Endometrial microvascular endothelial cells (primary cell): Measurements from ENCODE around the gene VASH2. TPM values are rescaled to one million over a fixed set of nuclear protein-coding genes. Genes with fewer than 3 reads are reported as not detected.

ENCODE experiments used
- in situ Hi-C: cut with HindIII; loops from 2 replicates; pipeline ENCODE4 v1.10.0; 2017; ENCODE audit warnings: low sequenced_read_pairs, low pct_unique_long_range_greater_than_20kb; ENCODE audit errors: inconsistent ontology term
- total RNA-seq: library from RNA; depleted of rRNA; stranded (reverse); fragments of >200 nt; gene quantifications from one replicate; pipeline ENCODE4 v1.2.3, GENCODE V29; 2015; ENCODE audit errors: inconsistent ontology term

The VASH2 gene
- total RNA-seq, 1 donor from 2014 or later = 0.09 TPM

GRCh38 chr1:212928323-212929291 is 21.7 kb upstream of the VASH2 start:
- in situ Hi-C loops = no loop called here

DNA sequence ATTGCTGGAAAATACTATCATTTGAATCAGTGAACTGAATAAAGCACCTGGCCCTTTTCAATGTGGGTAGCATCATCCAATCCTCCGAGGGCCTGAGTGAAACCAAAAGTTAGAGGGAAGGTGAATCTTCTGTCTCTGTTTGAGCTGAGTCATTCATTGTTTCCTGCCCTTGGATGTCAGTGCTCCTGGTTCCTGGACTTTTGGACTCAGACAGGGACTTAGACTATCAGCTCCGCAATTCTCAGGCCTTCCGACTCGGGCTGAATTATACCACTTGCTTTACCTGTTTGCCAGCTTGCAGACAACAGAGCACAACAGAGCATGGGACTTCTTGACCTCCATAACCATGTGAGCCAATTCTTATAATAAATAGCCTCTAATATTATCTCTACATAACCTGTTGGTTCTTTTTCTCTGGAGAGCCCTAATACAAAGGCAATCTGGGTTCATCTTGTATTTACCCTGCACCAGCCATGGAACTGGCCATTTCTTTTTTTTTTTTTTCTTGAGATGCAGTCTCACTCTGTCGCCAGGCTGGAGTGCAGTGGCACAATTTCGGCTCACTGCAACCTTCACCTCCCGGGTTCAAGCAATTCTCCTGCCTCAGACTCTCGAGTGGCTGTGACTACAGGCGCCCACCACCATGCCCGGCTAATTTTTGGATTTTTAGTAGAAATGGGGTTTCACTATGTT is 19.2 kb upstream of the VASH2 start:
- in situ Hi-C loops = no loop called here

DNA sequence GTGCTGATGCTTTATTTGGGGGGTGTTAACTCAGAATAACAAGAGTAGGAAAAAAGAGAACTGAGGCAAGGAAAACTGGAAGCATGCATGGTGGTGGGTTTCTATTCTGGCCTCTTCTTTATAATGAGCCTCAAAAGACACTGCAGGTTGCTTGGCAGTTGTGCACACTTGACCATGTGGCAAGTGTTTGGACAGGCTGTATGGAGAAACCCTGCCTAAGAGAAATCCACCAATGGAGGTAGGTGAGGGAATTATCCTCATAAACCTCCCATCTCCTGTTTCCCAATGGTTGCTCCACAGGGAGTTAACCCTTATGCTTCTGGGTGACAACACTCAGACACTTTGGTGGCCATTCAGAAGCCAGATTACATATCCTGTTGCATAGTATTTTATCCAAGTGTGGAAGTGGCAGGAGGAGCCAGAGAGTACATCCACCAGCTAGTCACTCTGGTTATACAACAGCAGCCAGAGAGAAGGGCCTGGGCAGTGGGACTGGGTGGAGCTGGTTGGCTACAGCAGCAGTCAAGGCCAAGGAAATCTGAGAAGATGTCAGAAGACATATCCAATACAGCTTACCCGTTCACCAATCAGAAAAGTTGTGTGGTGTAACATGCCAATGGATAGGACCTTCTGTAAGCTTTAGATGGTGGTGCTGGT is 16.4 kb upstream of the VASH2 start:
- in situ Hi-C loops = no loop called here

- in situ Hi-C loops = no loop called here
Measured at GRCh38 chr1:212935387-212935981, 14.9 kb upstream of the VASH2 start.

- in situ Hi-C loops = no loop called here
Measured at GRCh38 chr1:212937034-212937433, 13.3 kb upstream of the VASH2 start.

DNA sequence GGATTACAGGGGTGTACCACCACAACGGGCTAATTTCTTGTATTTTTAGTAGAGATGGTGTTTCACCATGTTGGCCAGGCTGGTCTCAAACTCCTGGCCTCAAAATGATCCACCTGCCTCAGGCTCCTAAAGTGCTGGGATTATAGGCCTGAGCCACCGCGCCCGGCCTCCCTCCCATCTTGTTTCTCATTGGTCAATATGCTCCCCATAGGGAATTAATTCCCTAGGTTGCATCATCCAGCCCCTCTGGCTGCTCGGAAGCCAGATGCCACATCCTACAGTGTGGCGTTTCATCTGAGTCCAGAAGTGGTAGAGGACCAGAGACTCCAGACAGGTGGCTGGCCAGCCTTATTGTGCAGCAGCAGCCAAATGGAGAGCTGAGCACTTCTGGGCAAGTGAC is 11.5 kb upstream of the VASH2 start:
- in situ Hi-C loops = no loop called here

- in situ Hi-C loops = no loop called here
Measured at GRCh38 chr1:212941452-212941851, 8.9 kb upstream of the VASH2 start.

GRCh38 chr1:212942679-212943392 is 7.5 kb upstream of the VASH2 start:
- in situ Hi-C loops = no loop called here

DNA sequence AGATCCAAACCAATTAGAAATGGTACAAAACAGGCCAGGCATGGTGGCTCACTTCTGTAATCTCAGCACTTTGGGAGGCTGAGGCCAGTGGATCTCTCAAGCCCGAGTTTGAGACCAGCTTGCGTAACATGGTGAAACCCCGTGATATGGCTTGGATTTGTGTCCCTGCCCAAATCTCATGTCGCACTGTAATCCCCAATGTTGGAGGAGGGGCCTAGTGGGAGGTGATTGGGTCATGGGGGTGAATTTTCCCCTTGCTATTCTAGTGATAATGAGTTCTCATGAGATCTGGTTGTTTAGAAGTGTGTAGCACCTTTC is 7.0 kb upstream of the VASH2 start:
- in situ Hi-C loops = no loop called here

GRCh38 chr1:212944229-212944901 is 6.0 kb upstream of the VASH2 start:
- in situ Hi-C loops = no loop called here

DNA sequence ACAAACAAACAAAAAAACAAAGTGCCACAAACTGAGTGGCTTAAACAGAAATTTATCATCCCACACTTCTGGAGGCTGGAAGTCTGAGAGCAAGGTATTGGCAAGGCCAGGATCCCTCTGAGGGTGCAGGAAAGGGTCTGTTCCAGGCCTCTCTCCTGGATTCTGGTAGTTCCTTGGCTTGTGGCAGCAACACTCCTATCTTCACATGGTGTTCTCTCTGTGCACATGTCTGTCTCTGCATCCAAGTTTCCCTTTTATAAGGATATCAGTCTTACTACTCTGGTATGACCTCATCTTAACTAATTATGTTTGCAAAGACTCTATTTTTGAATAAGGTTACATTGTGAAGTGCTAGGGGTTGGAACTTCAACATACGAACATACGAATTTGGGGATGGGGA is 5.3 kb upstream of the VASH2 start:
- in situ Hi-C loops = no loop called here

DNA sequence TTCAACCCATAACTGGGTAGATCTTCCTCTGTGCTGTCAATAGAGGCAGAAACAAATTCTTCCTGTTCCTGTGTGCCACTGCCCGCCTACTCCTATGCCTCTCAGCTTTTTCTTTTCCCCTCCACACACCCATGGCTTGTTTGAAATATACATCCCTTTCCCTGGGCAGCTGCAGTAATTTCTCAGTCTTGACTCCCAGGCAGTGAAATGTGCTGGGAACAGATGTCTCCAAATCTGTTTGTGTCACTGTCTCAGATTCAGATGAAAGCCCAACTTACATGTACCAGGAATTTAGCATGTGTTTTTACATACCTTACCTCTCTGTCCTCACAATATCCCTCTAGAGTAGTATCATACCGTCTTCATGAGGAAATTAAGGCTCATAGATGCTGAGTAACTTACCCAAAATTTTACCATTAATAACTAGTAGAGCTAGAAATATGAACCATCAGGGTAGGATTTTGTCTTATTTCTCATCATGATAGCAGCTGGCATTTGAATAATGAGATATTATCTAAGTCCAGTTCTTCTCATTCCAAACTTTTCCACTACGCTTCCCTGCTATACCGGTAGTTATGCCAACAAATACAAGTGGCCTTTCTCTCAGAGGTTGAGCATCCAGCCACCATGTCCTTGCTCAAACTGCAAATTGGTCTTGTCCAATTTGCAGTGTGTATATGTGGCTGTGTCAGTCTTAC is 4.7 kb upstream of the VASH2 start:
- in situ Hi-C loops = no loop called here

DNA sequence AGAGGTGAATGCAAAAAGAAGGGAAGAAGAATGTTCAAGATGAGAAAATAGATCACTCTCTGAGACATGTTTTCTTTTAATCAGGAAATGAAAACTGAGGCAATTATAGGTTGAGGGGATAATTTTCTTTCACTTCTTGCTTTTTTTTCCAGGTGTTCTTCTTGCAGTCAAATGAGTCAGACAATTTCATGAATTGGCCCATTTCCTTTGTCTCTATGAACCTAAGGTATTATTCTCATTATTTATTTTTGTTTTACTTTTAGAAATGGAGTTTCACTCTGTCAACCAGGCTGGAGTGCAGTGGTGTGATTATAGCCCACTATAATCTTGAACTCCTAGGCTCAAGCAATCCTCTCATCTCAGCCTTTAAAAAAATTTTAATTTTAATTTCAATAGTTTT is 3.5 kb upstream of the VASH2 start:
- in situ Hi-C loops = no loop called here

DNA sequence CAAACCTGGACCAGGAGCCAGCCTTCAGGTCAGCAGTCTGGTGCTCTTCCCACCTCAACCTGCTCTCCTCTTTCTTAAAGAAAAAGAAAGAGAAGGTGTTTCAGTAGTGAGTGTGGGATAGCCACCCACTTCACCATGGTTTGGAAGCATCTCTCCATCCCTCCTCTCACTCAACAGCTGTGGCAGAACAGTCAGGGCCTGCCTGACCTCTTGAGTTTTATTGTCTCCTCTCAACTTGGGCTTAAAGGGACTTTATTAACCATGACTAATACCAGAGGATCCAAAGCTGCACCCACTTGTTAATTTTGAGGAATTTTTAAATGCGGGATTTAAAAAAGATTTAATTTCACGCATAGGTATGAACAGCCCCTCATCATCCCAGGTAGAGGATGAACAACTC is 570 bp upstream of the VASH2 start:
- in situ Hi-C loops = no loop called here

DNA sequence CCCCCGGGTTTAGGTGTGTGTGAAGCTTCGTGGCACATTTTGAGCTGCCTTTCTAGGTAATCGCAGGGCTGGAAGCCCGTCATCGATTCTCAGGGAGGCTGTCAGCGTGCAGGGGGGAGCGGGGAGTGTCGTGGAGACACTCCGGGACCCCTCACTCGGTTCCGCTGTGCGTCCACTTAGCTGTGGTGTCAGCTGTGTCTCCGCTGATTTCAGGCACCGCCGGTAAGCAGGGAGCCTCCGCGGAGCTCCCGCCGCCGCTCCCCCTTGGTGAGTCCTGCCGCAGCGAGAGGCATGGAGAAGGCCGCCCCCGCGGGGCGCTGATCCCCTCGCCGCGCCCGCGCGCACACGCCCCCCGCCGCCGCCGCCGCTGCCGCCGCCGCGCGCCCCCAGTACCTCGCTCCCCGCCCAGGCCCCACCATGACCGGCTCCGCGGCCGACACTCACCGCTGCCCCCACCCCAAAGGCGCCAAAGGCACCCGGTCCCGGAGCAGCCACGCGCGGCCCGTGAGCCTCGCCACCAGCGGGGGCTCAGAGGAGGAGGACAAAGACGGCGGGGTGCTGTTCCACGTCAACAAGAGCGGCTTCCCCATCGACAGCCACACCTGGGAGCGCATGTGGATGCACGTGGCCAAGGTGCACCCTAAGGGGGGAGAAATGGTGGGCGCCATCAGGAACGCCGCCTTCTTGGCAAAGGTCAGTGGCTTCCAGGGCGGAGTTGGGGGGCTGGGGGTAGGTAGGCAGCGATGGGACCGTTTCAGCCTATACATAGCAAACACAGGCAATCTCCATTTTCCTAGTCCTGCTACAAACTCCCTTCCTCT is 995 bp downstream of the VASH2 start:
- in situ Hi-C loops = no loop called here

DNA sequence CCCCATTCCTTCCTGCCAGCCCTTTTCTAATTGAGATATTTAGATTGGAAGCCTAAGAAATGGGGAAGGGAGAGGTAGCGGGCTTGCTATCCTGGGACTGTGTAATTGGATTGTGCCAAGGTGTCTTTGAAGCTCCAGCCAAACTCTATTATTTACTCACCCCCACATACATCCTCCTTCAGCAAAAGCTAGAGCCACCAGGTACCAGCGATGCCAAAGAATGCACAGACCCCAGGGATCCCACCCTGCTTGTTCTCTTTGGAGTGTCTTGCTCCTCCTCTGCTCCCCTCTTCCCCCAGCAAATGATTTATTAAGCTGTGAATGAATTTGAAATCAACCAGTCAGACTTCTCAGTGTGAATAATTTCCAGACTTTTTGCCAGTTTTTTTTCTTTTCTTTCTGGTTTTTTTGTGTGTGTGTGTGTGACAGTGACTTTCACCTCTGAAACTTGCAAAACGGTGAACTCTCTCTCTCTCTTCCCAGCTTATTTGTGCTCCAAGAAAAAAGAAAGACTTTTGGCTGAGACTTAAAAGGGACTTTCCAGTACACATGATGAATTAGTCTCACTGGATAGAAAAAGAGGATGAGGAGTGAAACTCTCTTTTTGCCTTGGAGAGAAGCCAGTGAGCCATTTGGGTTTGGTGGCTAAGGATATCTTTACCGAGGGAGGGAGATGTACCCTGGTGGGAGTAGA is 1.8 kb downstream of the VASH2 start:
- in situ Hi-C loops = no loop called here

DNA sequence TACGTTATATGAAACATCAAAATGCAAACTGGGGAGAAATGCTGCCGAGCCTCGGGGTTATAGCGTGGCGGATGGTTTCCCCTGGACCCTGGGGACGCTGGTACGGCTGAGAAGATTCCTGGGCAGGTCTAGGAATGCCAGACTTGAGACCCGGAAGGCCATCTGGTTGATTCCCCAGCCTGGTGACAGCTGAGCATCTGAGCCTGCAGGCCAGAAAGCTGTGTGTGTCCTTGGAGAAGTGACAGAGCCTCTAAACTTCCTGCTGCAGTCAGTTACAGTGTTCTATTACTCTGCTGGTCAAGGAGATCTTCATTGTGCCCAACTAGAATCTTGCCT is 2.3 kb downstream of the VASH2 start:
- in situ Hi-C loops = no loop called here
